Suprapubic skin (tissue), 3 donors: Measurements from ENCODE around the gene JAZF1.

Source experiments
- CTCF ChIP-seq, 2 donors: fragments of 200-600 bp in 1 of 2; fragments of 450-650 bp in 1 of 2; sonication (generic) in 1 of 2; IDR thresholded peaks; one replicate each; pipeline ENCODE4 v1.5.1; 2016 to 2019; ENCODE audit warnings: antibody characterized with exemption in 2 of 2, mild to moderate bottlenecking in 1 of 2, moderate library complexity in 1 of 2
- EP300 ChIP-seq: sonication (generic); formaldehyde crosslinking; IDR thresholded peaks from one replicate; pipeline ENCODE4 v1.6.1; 2017; ENCODE audit warnings: antibody characterized with exemption
- POLR2A ChIP-seq, 2 donors: fragments of 450-650 bp; IDR thresholded peaks; one replicate each; pipeline ENCODE4 v1.6.1; 2017; ENCODE audit warnings: antibody characterized with exemption in 2 of 2, mild to moderate bottlenecking in 2 of 2, moderate library complexity in 2 of 2

- TF ChIP-seq CTCF (IDR thresholded peaks at IDR 0.05) (no peak), EP300 (no peak), POLR2A (IDR thresholded peaks at IDR 0.05) (no peak)
These were observed 226.8 kb downstream of the JAZF1 start for GRCh38 chr7:27953777-27954176.
